Measurements from ENCODE around the gene ALG13.

DNA sequence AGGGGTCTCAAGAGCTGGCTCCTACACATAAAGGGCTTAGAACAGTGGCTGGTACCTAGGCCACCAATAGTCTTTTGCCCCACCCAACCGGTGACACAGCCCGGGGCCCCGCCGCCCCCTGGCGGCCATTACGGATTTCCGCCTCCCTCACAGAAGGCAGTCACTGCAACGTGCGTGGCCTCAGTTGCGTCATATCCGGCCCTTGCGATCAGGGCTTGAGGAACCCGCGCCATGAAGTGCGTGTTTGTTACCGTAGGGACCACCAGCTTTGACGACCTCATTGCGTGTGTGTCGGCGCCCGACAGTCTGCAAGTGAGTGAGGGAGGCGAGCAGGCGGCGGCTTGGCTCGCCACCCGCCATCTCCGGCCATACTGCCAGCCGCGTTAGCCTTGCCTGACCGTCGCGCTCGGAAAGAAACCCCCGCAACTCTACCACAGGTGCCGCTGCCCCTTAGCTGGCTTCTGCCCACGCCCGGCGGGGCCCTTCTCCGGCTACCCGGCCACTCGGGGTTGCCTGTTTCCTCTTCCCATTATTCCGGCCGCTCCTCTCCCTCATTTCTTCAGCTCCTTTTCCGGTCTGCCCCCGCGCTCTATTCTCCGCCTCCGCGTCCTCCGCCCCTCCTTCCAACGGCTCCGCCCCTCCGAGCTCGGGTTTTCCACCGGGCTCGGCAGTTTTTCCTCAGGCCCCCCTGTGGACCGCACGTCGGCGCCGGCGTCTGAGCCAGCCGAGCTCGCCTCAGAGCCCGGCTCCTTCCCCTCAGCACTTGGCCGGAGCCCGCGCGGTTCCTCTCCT, at the start of gene ALG13:
- TF ChIP-seq FOXM1 (IDR thresholded peaks at IDR 0.05; ENCODE audit: borderline replicate concordance) (no peak), SUZ12 (IDR thresholded peaks at IDR 0.05) (no peak), ELF4 (IDR thresholded peaks at IDR 0.05) (peak; percentile 57; the same call in 1 of the 2 replicates), CTBP1 (IDR thresholded peaks at IDR 0.05; ENCODE audit: borderline replicate concordance) (peak; percentile 46; the same call in 1 of the 2 replicates), HDGF (IDR thresholded peaks at IDR 0.05; ENCODE audit: borderline replicate concordance) (no peak), FOXK2 (IDR thresholded peaks at IDR 0.05) (no peak)

All from HEK293T (cell line).